Pancreas (tissue), 10 donors: ENCODE results near the gene GDF9. TPM values are rescaled to one million over a fixed set of nuclear protein-coding genes. Genes with fewer than 3 reads are reported as not detected.

Source experiments
- ATAC-seq, 4 donors: fragments of 200-7000 bp; cut with Tn5 transposase; one replicate each; pipeline versions ENCODE4 v1.8.0 to v1.9.1; 2020; ENCODE audit warnings: mild to moderate bottlenecking in 4 of 4, moderate library complexity in 4 of 4
- DNase-seq, 6 donors: peaks; one replicate each; pipeline ENCODE4 v3.0.0-alpha.2; 2020
- FAIRE-seq: peaks from 2 replicates; lab custom pipeline; 2012; peaks lifted over from hg19 to GRCh38; lab: Jason Lieb, UNC
- H3K27ac ChIP-seq, 4 donors: fragments of 200-600 bp; sonication (generic); 1 replicate in 3 of 4; 2 replicates in 1 of 4; pipeline versions ENCODE4 v1.5.0 to v1.8.0; 2020
- H3K27me3 ChIP-seq, 4 donors: fragments of 200-600 bp; one replicate each; pipeline ENCODE4 v1.8.0; 2021
- H3K36me3 ChIP-seq, 3 donors: fragments of 200-600 bp; sonication (generic) in 1 of 3; one replicate each; pipeline versions ENCODE4 v1.5.0 to v1.8.0; 2020 to 2021
- H3K4me1 ChIP-seq, 3 donors: fragments of 200-600 bp; one replicate each; pipeline ENCODE4 v1.8.0; 2021
- H3K4me3 ChIP-seq, 4 donors: fragments of 200-600 bp; sonication (generic) in 2 of 4; one replicate each; pipeline versions ENCODE4 v1.5.0 to v1.8.0; 2020 to 2021
- H3K9me3 ChIP-seq, 4 donors: fragments of 200-600 bp; one replicate each; pipeline ENCODE4 v1.8.0; 2021
- WGBS, 2 donors: extraction: QIAGEN DNeasy Blood & Tissue Kit; methylation state at CpG; one replicate each; pipeline ENCODE4 v1.1.7; 2013; 5-methylcytosine and 5-hydroxymethylcytosine counted together
- intact Hi-C, 3 donors: fragments of 100-400 bp; cut with DNase I; formaldehyde crosslinking; loops; one replicate each; pipeline versions ENCODE4 v1.11.1 to v1.14.2; 2022
- polyA plus RNA-seq, 2 donors: library from polyadenylated mRNA; stranded (reverse); fragments of 200-250 nt; gene quantifications; one replicate each; pipeline ENCODE4 v1.2.3, GENCODE V29; 2013
- total RNA-seq, 6 donors: library from RNA; stranded (reverse); fragmentation: NEBNext Ultra II Directional in 4 of 6; extraction: Animal tissue kit (Norgen Biotek cat#: 25700) in 4 of 6; gene quantifications; one replicate each; pipeline versions ENCODE4 v1.2.1 to v1.2.4, GENCODE V29; 2021 to 2023
- TF ChIP-seq, protein P1 (sequence below), 4 donors: fragments of 200-600 bp; sonication (generic) in 3 of 4; IDR thresholded peaks; one replicate each; pipeline versions ENCODE4 v1.5.0 to v1.8.0; 2021; ENCODE audit warnings: antibody characterized with exemption in 4 of 4
- donor health status: healthy with polysubstance abuse.
- donor health status: DM: no; HTN: no; CAD: no; lungs with moderate emphysema.
- donor health status: DM: no; HTN: no; CAD: no.
- donor health status: control.
- donor health status: control.
- donor health status: Bipolar disorder and iron deficiency.
- donor health status: DM: yes; HTN: yes; CAD: no.
- donor health status: DM: no; HTN: no; CAD: no.
- donor health status: DM: no; HTN: no; CAD: no.
- donor health status: DM: yes; HTN: yes; CAD: no.

The GDF9 gene
- total and polyA plus RNA-seq, 8 donors, result 0.19 to 1.1 (median 0.34) TPM

DNA sequence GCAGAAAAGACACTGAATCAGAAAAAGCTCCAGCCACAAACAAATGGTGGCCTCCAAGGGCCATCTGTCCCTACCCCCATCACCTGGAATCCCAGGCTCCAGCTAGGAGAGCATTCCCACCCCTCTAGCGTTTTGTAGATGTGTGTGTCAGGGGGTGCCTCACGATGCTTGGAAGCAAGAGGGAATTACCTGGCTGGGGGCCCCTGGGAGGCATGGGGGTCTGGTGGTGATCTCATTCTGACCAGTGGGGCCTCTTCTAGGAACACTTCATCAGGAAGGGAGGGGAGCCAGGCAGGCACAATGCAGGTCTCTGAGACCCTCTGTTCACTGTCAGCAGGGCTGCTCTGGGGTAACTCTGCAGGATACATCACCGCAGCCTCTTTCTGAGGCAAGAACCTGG is 41.8 kb downstream of the GDF9 start:
- Histone ChIP-seq H3K27ac (no peak overlapping the region), H3K4me3 (no peak overlapping the region), H3K4me1 (no peaks in the 10 kb centered on the region), H3K27me3 (no peaks in the 10 kb centered on the region), H3K9me3 (no peaks in the 10 kb centered on the region), H3K36me3 (peaks cover 0 to 7% (median 0%) of the 10 kb centered on the region in 3 donors)
- FAIRE-seq (no peak), DNase-seq (no peak), ATAC-seq (no peak)
- 92 to 93% methylated on average over 3 of the region's 3 CpGs for WGBS, 2 donors
- TF ChIP-seq, protein P1, sequence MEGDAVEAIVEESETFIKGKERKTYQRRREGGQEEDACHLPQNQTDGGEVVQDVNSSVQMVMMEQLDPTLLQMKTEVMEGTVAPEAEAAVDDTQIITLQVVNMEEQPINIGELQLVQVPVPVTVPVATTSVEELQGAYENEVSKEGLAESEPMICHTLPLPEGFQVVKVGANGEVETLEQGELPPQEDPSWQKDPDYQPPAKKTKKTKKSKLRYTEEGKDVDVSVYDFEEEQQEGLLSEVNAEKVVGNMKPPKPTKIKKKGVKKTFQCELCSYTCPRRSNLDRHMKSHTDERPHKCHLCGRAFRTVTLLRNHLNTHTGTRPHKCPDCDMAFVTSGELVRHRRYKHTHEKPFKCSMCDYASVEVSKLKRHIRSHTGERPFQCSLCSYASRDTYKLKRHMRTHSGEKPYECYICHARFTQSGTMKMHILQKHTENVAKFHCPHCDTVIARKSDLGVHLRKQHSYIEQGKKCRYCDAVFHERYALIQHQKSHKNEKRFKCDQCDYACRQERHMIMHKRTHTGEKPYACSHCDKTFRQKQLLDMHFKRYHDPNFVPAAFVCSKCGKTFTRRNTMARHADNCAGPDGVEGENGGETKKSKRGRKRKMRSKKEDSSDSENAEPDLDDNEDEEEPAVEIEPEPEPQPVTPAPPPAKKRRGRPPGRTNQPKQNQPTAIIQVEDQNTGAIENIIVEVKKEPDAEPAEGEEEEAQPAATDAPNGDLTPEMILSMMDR (IDR thresholded peaks at IDR 0.05), result no peak
- intact Hi-C loops, result loop anchor here in 1 of 3 donors (5.0 to 10.0 kb wide), 3 partner anchors 60 to 300 kb away; no protein-coding TSS in a partner anchor

DNA sequence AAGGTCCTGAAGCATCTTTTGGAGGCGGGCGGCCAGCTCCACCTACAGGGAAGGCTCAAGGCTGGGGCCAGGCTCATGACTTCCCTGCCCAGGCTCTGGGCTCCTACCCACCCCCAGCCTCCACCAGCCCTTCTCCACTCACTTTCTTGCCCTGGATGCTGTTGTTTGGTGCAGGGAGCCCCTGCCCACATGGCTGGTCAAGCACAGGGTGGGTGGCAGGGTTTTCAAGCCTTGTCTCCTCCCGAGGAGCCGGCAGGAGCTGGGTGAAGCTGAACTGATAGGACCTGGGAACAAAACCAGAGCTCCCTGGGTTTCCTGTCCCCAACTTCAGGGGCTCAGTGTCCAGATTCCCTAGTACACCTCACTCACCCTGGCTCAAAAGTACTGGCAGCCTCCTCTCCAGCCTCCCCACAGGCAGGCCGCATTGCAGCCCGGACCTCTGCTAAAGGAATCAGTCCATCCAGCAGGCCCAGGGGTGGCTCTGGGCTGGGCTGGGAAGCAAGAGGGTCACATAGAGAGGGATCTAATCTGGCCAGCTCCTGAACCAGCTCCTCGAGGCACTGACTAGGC is 42.7 kb downstream of the GDF9 start:
- peaks cover 0 to 7% (median 0%) of the 10 kb centered on the region in 3 donors for H3K36me3 ChIP-seq
- intact Hi-C loops, result loop anchor here in 1 of 3 donors (5.0 to 10.0 kb wide), 3 partner anchors 61 to 299 kb away; no protein-coding TSS in a partner anchor
- H3K27ac ChIP-seq, result no peak overlapping the region
- peak in 2 of 6 donors; percentile 55 to 67 for DNase-seq
- peak overlapping the region in 1 of 4 donors; percentile 36 for H3K4me3 ChIP-seq
- H3K9me3 ChIP-seq, result no peaks in the 10 kb centered on the region
- H3K4me1 ChIP-seq, result no peaks in the 10 kb centered on the region
- FAIRE-seq, result no peak
- no peaks in the 10 kb centered on the region for H3K27me3 ChIP-seq
- TF ChIP-seq, protein P1 (IDR thresholded peaks at IDR 0.05), result no peak
- ATAC-seq, result peak in 3 of 4 donors; percentile 18 to 46 (median 28)
- WGBS, 2 donors, result 78 to 81% methylated on average over 7 of the region's 7 CpGs

GRCh38 chr5:132822650-132823480 is 43.4 kb downstream of the GDF9 start:
- peak; percentile 39 to 82 (median 56) for DNase-seq
- peak; percentile 42 to 71 (median 59) for ATAC-seq
- WGBS, 2 donors, result 37 to 38% methylated on average over 53 to 68 of the region's 68 CpGs
- peaks cover 0 to 7% (median 0%) of the 10 kb centered on the region in 3 donors for H3K36me3 ChIP-seq
- no peaks in the 10 kb centered on the region for H3K9me3 ChIP-seq
- H3K27ac ChIP-seq, result no peak overlapping the region
- H3K4me1 ChIP-seq, result no peaks in the 10 kb centered on the region
- H3K4me3 ChIP-seq, result peak overlapping the region in 2 of 4 donors; percentile 7 to 36
- no peaks in the 10 kb centered on the region for H3K27me3 ChIP-seq
- no peak for FAIRE-seq
- intact Hi-C loops, result loop anchor here in 1 of 3 donors (5.0 to 10.0 kb wide), 3 partner anchors 62 to 298 kb away; no protein-coding TSS in a partner anchor
- TF ChIP-seq, protein P1 (IDR thresholded peaks at IDR 0.05), result no peak

DNA sequence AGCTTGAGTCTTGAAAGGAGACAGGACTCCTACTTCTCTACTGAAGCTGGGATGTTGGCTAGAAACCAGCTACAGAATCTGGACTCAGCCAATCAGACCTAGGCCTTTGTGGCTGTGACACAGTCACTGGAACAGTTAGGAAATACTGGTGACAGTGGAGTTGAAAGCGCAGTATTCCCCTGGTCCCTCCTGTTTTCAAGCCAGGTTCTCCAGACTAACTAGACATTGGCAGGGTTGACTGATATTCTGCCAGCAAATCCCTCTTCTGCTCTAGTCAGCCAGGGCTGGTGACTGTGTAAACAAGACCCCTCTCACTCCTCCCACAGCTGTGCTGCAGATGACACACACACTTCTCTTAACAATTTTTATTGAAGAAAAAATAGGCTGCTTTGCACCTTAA is 44.5 kb downstream of the GDF9 start:
- H3K27me3 ChIP-seq, result no peaks in the 10 kb centered on the region
- H3K9me3 ChIP-seq, result no peaks in the 10 kb centered on the region
- no peaks in the 10 kb centered on the region for H3K4me1 ChIP-seq
- ATAC-seq (peak in 1 of 4 donors; percentile 17), FAIRE-seq (no peak), DNase-seq (no peak)
- TF ChIP-seq, protein P1 (IDR thresholded peaks at IDR 0.05), result no peak
- WGBS, 2 donors, result 76 to 83% methylated on average over 1 of the region's 1 CpG
- no peak overlapping the region for H3K27ac ChIP-seq
- intact Hi-C loops, result loop anchor here in 1 of 3 donors (5.0 to 10.0 kb wide), 3 partner anchors 63 to 297 kb away; no protein-coding TSS in a partner anchor
- peaks cover 0 to 7% (median 0%) of the 10 kb centered on the region in 3 donors for H3K36me3 ChIP-seq
- no peak overlapping the region for H3K4me3 ChIP-seq
